GM19099 (cell line): Measurements from ENCODE around the gene AMER3.

Experiments used
- POLR2A ChIP-seq: IDR thresholded peaks from 3 replicates; pipeline ENCODE4 v1.6.1; 2011; ENCODE audit warnings: low read depth; ENCODE audit not compliant: insufficient read length; ENCODE audit errors: extremely low read depth

The AMER3 gene

GRCh38 chr2:130755256-130756052 is at the start of gene AMER3:
Gene AMER3 (plus strand): TSS chr2:130755540. CDS start chr2:130762073, 6,533 bp downstream.
- no peak for TF ChIP-seq POLR2A

GRCh38 chr2:130720036-130720435 is 35.3 kb upstream of the AMER3 start:
- TF ChIP-seq POLR2A, result no peak

GRCh38 chr2:130720528-130720927 is 34.8 kb upstream of the AMER3 start:
- no peak for TF ChIP-seq POLR2A

- TF ChIP-seq POLR2A, result no peak
Measured at GRCh38 chr2:130724455-130724854, 30.9 kb upstream of the AMER3 start.

- no peak for TF ChIP-seq POLR2A
Measured at GRCh38 chr2:130726614-130727180, 28.6 kb upstream of the AMER3 start.

GRCh38 chr2:130727286-130727924 is 27.9 kb upstream of the AMER3 start:
- TF ChIP-seq POLR2A, result no peak

GRCh38 chr2:130728007-130728454 is 27.3 kb upstream of the AMER3 start:
- no peak for TF ChIP-seq POLR2A

- no peak for TF ChIP-seq POLR2A
Measured at GRCh38 chr2:130728549-130729316, 26.6 kb upstream of the AMER3 start, which contains the start of gene GPR148. Gene GPR148 (plus strand): TSS chr2:130729070. CDS start chr2:130729152, 82 bp downstream.

GRCh38 chr2:130729322-130730299 is 25.7 kb upstream of the AMER3 start:
- no peak for TF ChIP-seq POLR2A

- no peak for TF ChIP-seq POLR2A
Measured at GRCh38 chr2:130735200-130735599, 20.1 kb upstream of the AMER3 start.

GRCh38 chr2:130736487-130736886 is 18.9 kb upstream of the AMER3 start:
- no peak for TF ChIP-seq POLR2A

GRCh38 chr2:130737592-130737991 is 17.7 kb upstream of the AMER3 start:
- no peak for TF ChIP-seq POLR2A

GRCh38 chr2:130740671-130741070 is 14.7 kb upstream of the AMER3 start:
- no peak for TF ChIP-seq POLR2A

GRCh38 chr2:130743278-130743677 is 12.1 kb upstream of the AMER3 start:
- no peak for TF ChIP-seq POLR2A
